Measurements from ENCODE around the gene PSMB11. TPM values are rescaled to one million over a fixed set of nuclear protein-coding genes. Genes with fewer than 3 reads are reported as not detected.
"Not testable (repeated sequence)": the region's sequence is repeated elsewhere in the genome, so short reads cannot be mapped to it uniquely, and the experiment has no call there.

PSMB11 gene
- total RNA-seq, 1 donor from 2014 or later: not detected

- DNase-seq (ENCODE audit: low read depth in 2 of 2): not testable (repeated sequence)
Observed at GRCh38 chr14:23013749-23014054, 28.3 kb upstream of the PSMB11 start.

- no peak for DNase-seq (ENCODE audit: low read depth in 2 of 2)
Observed at GRCh38 chr14:23015618-23016017, 26.4 kb upstream of the PSMB11 start.

GRCh38 chr14:23017091-23017490 lies 24.9 kb upstream of the PSMB11 start:
- no peak for DNase-seq (ENCODE audit: low read depth in 2 of 2)

- DNase-seq (ENCODE audit: low read depth in 2 of 2): no peak
Observed at GRCh38 chr14:23018107-23018506, 23.9 kb upstream of the PSMB11 start.

GRCh38 chr14:23020143-23021128 lies 21.6 kb upstream of the PSMB11 start:
- DNase-seq (ENCODE audit: low read depth in 2 of 2): no peak

GRCh38 chr14:23021434-23021833 lies 20.6 kb upstream of the PSMB11 start:
- no peak for DNase-seq (ENCODE audit: low read depth in 2 of 2)

- no peak for DNase-seq (ENCODE audit: low read depth in 2 of 2)
Observed at GRCh38 chr14:23021889-23022442, 20.0 kb upstream of the PSMB11 start.

GRCh38 chr14:23023022-23023794 lies 18.8 kb upstream of the PSMB11 start:
- no peak for DNase-seq (ENCODE audit: low read depth in 2 of 2)

GRCh38 chr14:23023795-23024152 lies 18.2 kb upstream of the PSMB11 start:
- DNase-seq (ENCODE audit: low read depth in 2 of 2): no peak

GRCh38 chr14:23024612-23025075 lies 17.4 kb upstream of the PSMB11 start:
- DNase-seq (ENCODE audit: low read depth in 2 of 2): no peak

- DNase-seq (ENCODE audit: low read depth in 2 of 2): no peak
Observed at GRCh38 chr14:23025151-23025814, 16.7 kb upstream of the PSMB11 start.

GRCh38 chr14:23028799-23029198 lies 13.2 kb upstream of the PSMB11 start:
- peak; percentile 40 for DNase-seq (ENCODE audit: low read depth in 2 of 2)

GRCh38 chr14:23030936-23031335 lies 11.1 kb upstream of the PSMB11 start:
- no peak for DNase-seq (ENCODE audit: low read depth in 2 of 2)

GRCh38 chr14:23033251-23033727 lies 8.7 kb upstream of the PSMB11 start:
- no peak for DNase-seq (ENCODE audit: low read depth in 2 of 2)

- no peak for DNase-seq (ENCODE audit: low read depth in 2 of 2)
Observed at GRCh38 chr14:23033801-23034497, 8.1 kb upstream of the PSMB11 start.

- peak; percentile 97 for DNase-seq (ENCODE audit: low read depth in 2 of 2)
Observed at GRCh38 chr14:23034498-23035302, 7.3 kb upstream of the PSMB11 start, which contains the start of gene PSMB5. Gene PSMB5, minus strand, starts transcription at chr14:23034900. Its CDS starts 19 bp downstream, at chr14:23034881.

GRCh38 chr14:23035303-23036144 lies 6.5 kb upstream of the PSMB11 start:
- DNase-seq (ENCODE audit: low read depth in 2 of 2): no peak

- DNase-seq (ENCODE audit: low read depth in 2 of 2): no peak
Observed at GRCh38 chr14:23040100-23040499, 1.9 kb upstream of the PSMB11 start.

GRCh38 chr14:23041729-23042128 lies 283 bp upstream of the PSMB11 start:
- no peak for DNase-seq (ENCODE audit: low read depth in 2 of 2)
